ENCODE results near the gene GOLPH3L. TPM values are rescaled to one million over a fixed set of nuclear protein-coding genes. Genes with fewer than 3 reads are reported as not detected.

The GOLPH3L gene
- total and polyA plus RNA-seq, 4 donors, result 6.0 to 11.3 (median 7.5) TPM

DNA sequence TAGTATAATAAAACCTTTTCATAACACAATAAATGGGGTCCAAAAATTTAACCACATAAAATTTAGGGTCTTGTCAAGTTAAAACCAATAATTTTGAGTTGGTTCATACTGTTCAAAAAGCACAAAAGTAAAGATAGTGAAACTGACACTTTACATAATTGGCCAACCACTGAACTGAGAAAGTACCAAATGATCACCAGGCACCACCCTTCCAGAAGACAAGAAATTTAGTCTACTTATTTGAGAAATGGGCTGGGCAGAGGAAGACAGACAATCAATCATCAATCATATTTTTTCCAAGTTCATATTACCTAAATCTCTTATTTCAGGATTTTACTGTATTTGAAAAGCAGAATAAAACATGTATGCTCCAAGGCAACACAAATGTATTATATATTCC is 6.5 kb upstream of the GOLPH3L start:
- H3K36me3 ChIP-seq (ENCODE audit: control insufficient read depth in 4 of 4, insufficient read depth in 3 of 4, low read depth in 1 of 4, low read length in 3 of 4), result no peaks in the 10 kb centered on the region
- no peak overlapping the region for H3K27ac ChIP-seq (ENCODE audit: low read depth in 1 of 2, low read length in 2 of 2)
- no peaks in the 10 kb centered on the region for H3K9me3 ChIP-seq (ENCODE audit: control insufficient read depth in 4 of 4, low read length in 3 of 4)
- TF ChIP-seq FOXA1 (IDR thresholded peaks at IDR 0.05) (no peak), HNF4G (IDR thresholded peaks at IDR 0.05) (no peak), NR2F2 (IDR thresholded peaks at IDR 0.05) (no peak), GABPA (IDR thresholded peaks at IDR 0.05 in 1 of 2, conservative IDR thresholded peaks at IDR 0.05 in 1 of 2) (no peak), EGR1 (IDR thresholded peaks at IDR 0.05; ENCODE audit: low read depth in 2 of 2) (no peak), HNF4A (conservative IDR thresholded peaks at IDR 0.05) (no peak), JUND (IDR thresholded peaks at IDR 0.05) (no peak)
- TF ChIP-seq, protein P1, sequence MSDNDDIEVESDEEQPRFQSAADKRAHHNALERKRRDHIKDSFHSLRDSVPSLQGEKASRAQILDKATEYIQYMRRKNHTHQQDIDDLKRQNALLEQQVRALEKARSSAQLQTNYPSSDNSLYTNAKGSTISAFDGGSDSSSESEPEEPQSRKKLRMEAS (IDR thresholded peaks at IDR 0.05), result no peak
- TF ChIP-seq, protein P2, sequence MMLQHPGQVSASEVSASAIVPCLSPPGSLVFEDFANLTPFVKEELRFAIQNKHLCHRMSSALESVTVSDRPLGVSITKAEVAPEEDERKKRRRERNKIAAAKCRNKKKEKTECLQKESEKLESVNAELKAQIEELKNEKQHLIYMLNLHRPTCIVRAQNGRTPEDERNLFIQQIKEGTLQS (IDR thresholded peaks at IDR 0.05), result no peak
- TF ChIP-seq, protein P3, sequence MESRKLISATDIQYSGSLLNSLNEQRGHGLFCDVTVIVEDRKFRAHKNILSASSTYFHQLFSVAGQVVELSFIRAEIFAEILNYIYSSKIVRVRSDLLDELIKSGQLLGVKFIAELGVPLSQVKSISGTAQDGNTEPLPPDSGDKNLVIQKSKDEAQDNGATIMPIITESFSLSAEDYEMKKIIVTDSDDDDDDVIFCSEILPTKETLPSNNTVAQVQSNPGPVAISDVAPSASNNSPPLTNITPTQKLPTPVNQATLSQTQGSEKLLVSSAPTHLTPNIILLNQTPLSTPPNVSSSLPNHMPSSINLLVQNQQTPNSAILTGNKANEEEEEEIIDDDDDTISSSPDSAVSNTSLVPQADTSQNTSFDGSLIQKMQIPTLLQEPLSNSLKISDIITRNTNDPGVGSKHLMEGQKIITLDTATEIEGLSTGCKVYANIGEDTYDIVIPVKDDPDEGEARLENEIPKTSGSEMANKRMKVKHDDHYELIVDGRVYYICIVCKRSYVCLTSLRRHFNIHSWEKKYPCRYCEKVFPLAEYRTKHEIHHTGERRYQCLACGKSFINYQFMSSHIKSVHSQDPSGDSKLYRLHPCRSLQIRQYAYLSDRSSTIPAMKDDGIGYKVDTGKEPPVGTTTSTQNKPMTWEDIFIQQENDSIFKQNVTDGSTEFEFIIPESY (IDR thresholded peaks at IDR 0.05), result no peak
- H3K27me3 ChIP-seq (ENCODE audit: control insufficient read depth in 4 of 4, insufficient read depth in 4 of 4, low read length in 3 of 4), result no peaks in the 10 kb centered on the region
- H3K4me3 ChIP-seq (ENCODE audit: low read depth in 1 of 3, low read length in 3 of 3), result no peak overlapping the region
- no peaks in the 10 kb centered on the region for H3K4me1 ChIP-seq (ENCODE audit: control insufficient read depth in 4 of 4, insufficient read depth in 4 of 4, low read length in 3 of 4)
- no peak for DNase-seq (ENCODE audit: low spot score)
- no peak overlapping the region for H3K9ac ChIP-seq (ENCODE audit: low read depth in 1 of 2, low read length in 2 of 2)

DNA sequence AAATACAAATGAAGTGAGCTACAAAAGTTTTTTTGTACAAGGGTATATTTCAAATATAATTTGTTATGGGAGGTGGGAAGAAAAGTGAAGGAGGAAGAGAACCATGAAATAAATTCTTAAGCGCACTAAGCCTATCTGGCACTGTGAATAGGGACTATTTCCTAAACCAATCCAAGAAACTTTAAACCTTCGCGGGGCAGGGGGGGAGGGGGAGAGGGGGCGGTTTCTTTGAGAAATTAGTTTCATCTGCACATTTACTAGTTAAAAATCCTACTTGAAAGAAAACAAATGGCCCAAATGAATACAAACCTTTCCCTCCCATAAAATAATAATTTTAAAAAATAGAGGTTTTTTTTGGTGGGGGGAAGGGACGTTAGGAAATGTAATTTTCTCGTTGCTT is 364 bp downstream of the GOLPH3L start:
- no peak for TF ChIP-seq RAD21 (IDR thresholded peaks at IDR 0.05)
- TF ChIP-seq, protein P4, sequence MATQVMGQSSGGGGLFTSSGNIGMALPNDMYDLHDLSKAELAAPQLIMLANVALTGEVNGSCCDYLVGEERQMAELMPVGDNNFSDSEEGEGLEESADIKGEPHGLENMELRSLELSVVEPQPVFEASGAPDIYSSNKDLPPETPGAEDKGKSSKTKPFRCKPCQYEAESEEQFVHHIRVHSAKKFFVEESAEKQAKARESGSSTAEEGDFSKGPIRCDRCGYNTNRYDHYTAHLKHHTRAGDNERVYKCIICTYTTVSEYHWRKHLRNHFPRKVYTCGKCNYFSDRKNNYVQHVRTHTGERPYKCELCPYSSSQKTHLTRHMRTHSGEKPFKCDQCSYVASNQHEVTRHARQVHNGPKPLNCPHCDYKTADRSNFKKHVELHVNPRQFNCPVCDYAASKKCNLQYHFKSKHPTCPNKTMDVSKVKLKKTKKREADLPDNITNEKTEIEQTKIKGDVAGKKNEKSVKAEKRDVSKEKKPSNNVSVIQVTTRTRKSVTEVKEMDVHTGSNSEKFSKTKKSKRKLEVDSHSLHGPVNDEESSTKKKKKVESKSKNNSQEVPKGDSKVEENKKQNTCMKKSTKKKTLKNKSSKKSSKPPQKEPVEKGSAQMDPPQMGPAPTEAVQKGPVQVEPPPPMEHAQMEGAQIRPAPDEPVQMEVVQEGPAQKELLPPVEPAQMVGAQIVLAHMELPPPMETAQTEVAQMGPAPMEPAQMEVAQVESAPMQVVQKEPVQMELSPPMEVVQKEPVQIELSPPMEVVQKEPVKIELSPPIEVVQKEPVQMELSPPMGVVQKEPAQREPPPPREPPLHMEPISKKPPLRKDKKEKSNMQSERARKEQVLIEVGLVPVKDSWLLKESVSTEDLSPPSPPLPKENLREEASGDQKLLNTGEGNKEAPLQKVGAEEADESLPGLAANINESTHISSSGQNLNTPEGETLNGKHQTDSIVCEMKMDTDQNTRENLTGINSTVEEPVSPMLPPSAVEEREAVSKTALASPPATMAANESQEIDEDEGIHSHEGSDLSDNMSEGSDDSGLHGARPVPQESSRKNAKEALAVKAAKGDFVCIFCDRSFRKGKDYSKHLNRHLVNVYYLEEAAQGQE (IDR thresholded peaks at IDR 0.05), result no peak
- TF ChIP-seq, protein P1 (IDR thresholded peaks at IDR 0.05), result no peak
- TF ChIP-seq, protein P5, sequence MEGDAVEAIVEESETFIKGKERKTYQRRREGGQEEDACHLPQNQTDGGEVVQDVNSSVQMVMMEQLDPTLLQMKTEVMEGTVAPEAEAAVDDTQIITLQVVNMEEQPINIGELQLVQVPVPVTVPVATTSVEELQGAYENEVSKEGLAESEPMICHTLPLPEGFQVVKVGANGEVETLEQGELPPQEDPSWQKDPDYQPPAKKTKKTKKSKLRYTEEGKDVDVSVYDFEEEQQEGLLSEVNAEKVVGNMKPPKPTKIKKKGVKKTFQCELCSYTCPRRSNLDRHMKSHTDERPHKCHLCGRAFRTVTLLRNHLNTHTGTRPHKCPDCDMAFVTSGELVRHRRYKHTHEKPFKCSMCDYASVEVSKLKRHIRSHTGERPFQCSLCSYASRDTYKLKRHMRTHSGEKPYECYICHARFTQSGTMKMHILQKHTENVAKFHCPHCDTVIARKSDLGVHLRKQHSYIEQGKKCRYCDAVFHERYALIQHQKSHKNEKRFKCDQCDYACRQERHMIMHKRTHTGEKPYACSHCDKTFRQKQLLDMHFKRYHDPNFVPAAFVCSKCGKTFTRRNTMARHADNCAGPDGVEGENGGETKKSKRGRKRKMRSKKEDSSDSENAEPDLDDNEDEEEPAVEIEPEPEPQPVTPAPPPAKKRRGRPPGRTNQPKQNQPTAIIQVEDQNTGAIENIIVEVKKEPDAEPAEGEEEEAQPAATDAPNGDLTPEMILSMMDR (IDR thresholded peaks at IDR 0.05; ENCODE audit: low read depth, low read length, missing input control), result no peak
- TF ChIP-seq FOXA1 (IDR thresholded peaks at IDR 0.05), result no peak
- no peak for TF ChIP-seq FOXA2 (IDR thresholded peaks at IDR 0.05)
- TF ChIP-seq SP1 (IDR thresholded peaks at IDR 0.05), result no peak
- no peaks in the 10 kb centered on the region for H3K9me3 ChIP-seq (ENCODE audit: control insufficient read depth in 4 of 4, low read length in 3 of 4)
- 3% methylated on average over 6 of the region's 6 CpGs for WGBS
- peaks cover 3 to 10% (median 6%) of the 10 kb centered on the region in 4 donors for H3K4me1 ChIP-seq (ENCODE audit: control insufficient read depth in 4 of 4, insufficient read depth in 4 of 4, low read length in 3 of 4)
- H3K36me3 ChIP-seq (ENCODE audit: control insufficient read depth in 4 of 4, insufficient read depth in 3 of 4, low read depth in 1 of 4, low read length in 3 of 4), result peaks cover 4 to 21% (median 7%) of the 10 kb centered on the region in 4 donors
- peak overlapping the region; percentile 29 to 51 for H3K27ac ChIP-seq (ENCODE audit: low read depth in 1 of 2, low read length in 2 of 2)
- peak overlapping the region; percentile 76 to 99 (median 95) for H3K4me3 ChIP-seq (ENCODE audit: low read depth in 1 of 3, low read length in 3 of 3)
- no peak for DNase-seq (ENCODE audit: low spot score)
- no peaks in the 10 kb centered on the region for H3K27me3 ChIP-seq (ENCODE audit: control insufficient read depth in 4 of 4, insufficient read depth in 4 of 4, low read length in 3 of 4)
- peak overlapping the region in 1 of 2 donors; percentile 28 for H3K9ac ChIP-seq (ENCODE audit: low read depth in 1 of 2, low read length in 2 of 2)
